Stimulated activated naive CD4-positive, alpha-beta T cell (primary cell): ENCODE results near the gene WSB2.

Experiments used
- DNase-seq, 6 experiments: peaks; one replicate each; lab custom pipeline; 2025; lab: John Stamatoyannopoulos, UW

WSB2 gene

GRCh38 chr12:117994551-117995438 lies 66.2 kb downstream of the WSB2 start:
- DNase-seq = no peak

GRCh38 chr12:117986705-117987469 lies 74.1 kb downstream of the WSB2 start:
- DNase-seq = no peak

- no peak for DNase-seq
Observed at GRCh38 chr12:117985182-117985581, 75.8 kb downstream of the WSB2 start.
